ENCODE measurements around the gene PCP4. TPM values are rescaled to one million over a fixed set of nuclear protein-coding genes. Genes with fewer than 3 reads are reported as not detected.

Gene PCP4
- total RNA-seq, 2 experiments from 2014 or later: not detected

DNA sequence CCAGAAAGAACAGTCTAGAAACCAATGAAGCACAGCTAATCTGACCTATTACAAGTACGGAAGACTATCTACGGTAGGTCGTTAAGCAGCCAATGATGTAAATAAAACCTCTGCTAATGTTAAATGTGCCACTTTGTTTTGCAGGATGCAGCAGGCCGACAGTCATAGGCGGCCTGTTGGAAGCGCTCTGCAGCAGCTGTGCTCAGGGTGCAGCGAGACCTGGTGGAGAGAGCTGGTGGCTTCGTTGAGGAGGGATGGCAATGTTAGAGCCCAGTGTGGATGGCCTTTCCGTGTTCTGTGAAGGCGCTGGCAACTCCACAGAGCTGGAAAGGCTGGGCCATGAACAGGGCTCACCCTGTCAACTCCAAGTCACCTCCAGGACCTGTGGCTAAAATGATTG is 87.3 kb downstream of the PCP4 start:
- Histone ChIP-seq H3K27ac (ENCODE audit: low read depth, low read length, poor library complexity, severe bottlenecking) (no peak overlapping the region), H3K9me2 (ENCODE audit: insufficient read depth, low read length) (no peaks in the 10 kb centered on the region), H3K4me1 (ENCODE audit: insufficient read depth, low read length, poor library complexity, severe bottlenecking) (no peaks in the 10 kb centered on the region), H3K36me3 (ENCODE audit: insufficient read depth, low read length) (no peaks in the 10 kb centered on the region), H4K20me1 (ENCODE audit: insufficient read depth, low read length) (no peaks in the 10 kb centered on the region), H3K4me3 (ENCODE audit: low read depth, low read length, poor library complexity, severe bottlenecking) (no peak overlapping the region), H3K4me2 (ENCODE audit: low read length) (no peak overlapping the region), H3K9me3 (ENCODE audit: low read length) (no peaks in the 10 kb centered on the region), H2AFZ (ENCODE audit: low read length) (no peak overlapping the region), H3K79me2 (ENCODE audit: insufficient read depth, low read depth, low read length) (no peaks in the 10 kb centered on the region)
- POLR2A ChIA-PET: interaction anchor here (0.6 to 1.2 kb wide), 2 partner anchors 13 to 320 kb away, joined by 3 to 4 read pairs; no protein-coding TSS in a partner anchor
- TF ChIP-seq EZH2phosphoT487 (IDR thresholded peaks at IDR 0.05; ENCODE audit: borderline replicate concordance, low read depth, low read length) (no peak), CTCF (conservative IDR thresholded peaks at IDR 0.05; ENCODE audit: low read length) (no peak)
- intact Hi-C loops (cut with micrococcal nuclease; ENCODE audit: unreplicated experiment): no loop called here
- no peak for DNase-seq (ENCODE audit: low spot score)
- CTCF ChIA-PET (ENCODE audit: unreplicated experiment): no interaction called here
- no TSS peak for BruUV-seq (replicated peaks)

- no peak for DNase-seq (ENCODE audit: low spot score)
- Histone ChIP-seq H3K79me2 (ENCODE audit: insufficient read depth, low read depth, low read length) (no peaks in the 10 kb centered on the region), H3K4me1 (ENCODE audit: insufficient read depth, low read length, poor library complexity, severe bottlenecking) (no peaks in the 10 kb centered on the region), H3K4me2 (ENCODE audit: low read length) (no peak overlapping the region), H3K4me3 (ENCODE audit: low read depth, low read length, poor library complexity, severe bottlenecking) (no peak overlapping the region), H2AFZ (ENCODE audit: low read length) (no peak overlapping the region), H3K36me3 (ENCODE audit: insufficient read depth, low read length) (no peaks in the 10 kb centered on the region), H3K27ac (ENCODE audit: low read depth, low read length, poor library complexity, severe bottlenecking) (no peak overlapping the region), H4K20me1 (ENCODE audit: insufficient read depth, low read length) (no peaks in the 10 kb centered on the region), H3K9me3 (ENCODE audit: low read length) (no peaks in the 10 kb centered on the region), H3K9me2 (ENCODE audit: insufficient read depth, low read length) (no peaks in the 10 kb centered on the region)
- ChIA-PET POLR2A (interaction anchor here (0.7 to 1.2 kb wide), 2 partner anchors 14 to 90 kb away, joined by 3 read pairs; no protein-coding TSS in a partner anchor), CTCF (ENCODE audit: unreplicated experiment) (no interaction called here)
- TF ChIP-seq EZH2phosphoT487 (IDR thresholded peaks at IDR 0.05; ENCODE audit: borderline replicate concordance, low read depth, low read length): no peak
- TF ChIP-seq CTCF (conservative IDR thresholded peaks at IDR 0.05; ENCODE audit: low read length): no peak
- intact Hi-C loops (cut with micrococcal nuclease; ENCODE audit: unreplicated experiment): no loop called here
- no TSS peak for BruUV-seq (replicated peaks)
Observed at GRCh38 chr21:39955326-39955725, 88.1 kb downstream of the PCP4 start.

GRCh38 chr21:39956586-39956985 is 89.3 kb downstream of the PCP4 start:
- Histone ChIP-seq H3K9me2 (ENCODE audit: insufficient read depth, low read length) (no peaks in the 10 kb centered on the region), H3K36me3 (ENCODE audit: insufficient read depth, low read length) (no peaks in the 10 kb centered on the region), H4K20me1 (ENCODE audit: insufficient read depth, low read length) (no peaks in the 10 kb centered on the region), H2AFZ (ENCODE audit: low read length) (no peak overlapping the region), H3K4me1 (ENCODE audit: insufficient read depth, low read length, poor library complexity, severe bottlenecking) (no peaks in the 10 kb centered on the region), H3K27ac (ENCODE audit: low read depth, low read length, poor library complexity, severe bottlenecking) (no peak overlapping the region), H3K9me3 (ENCODE audit: low read length) (no peaks in the 10 kb centered on the region), H3K4me2 (ENCODE audit: low read length) (no peak overlapping the region), H3K4me3 (ENCODE audit: low read depth, low read length, poor library complexity, severe bottlenecking) (no peak overlapping the region), H3K79me2 (ENCODE audit: insufficient read depth, low read depth, low read length) (no peaks in the 10 kb centered on the region)
- CTCF ChIA-PET (ENCODE audit: unreplicated experiment): no interaction called here
- TF ChIP-seq EZH2phosphoT487 (IDR thresholded peaks at IDR 0.05; ENCODE audit: borderline replicate concordance, low read depth, low read length) (no peak), CTCF (conservative IDR thresholded peaks at IDR 0.05; ENCODE audit: low read length) (no peak)
- POLR2A ChIA-PET: no interaction called here
- intact Hi-C loops (cut with micrococcal nuclease; ENCODE audit: unreplicated experiment): no loop called here
- BruUV-seq (replicated peaks): no TSS peak
- no peak for DNase-seq (ENCODE audit: low spot score)

All from OCI-LY7 (cell line).